HL-60/S4 treated with retinoic acid at 250 ng/mL for 4 days and 3 days (cell line): ENCODE data around the gene PLP2.

Source experiments
- in situ Hi-C: fragments of 300-500 bp; cut with MboI; formaldehyde crosslinking; loops from 2 replicates; pipeline ENCODE4 v1.7.0; 2022; ENCODE audit warnings: low sequenced_read_pairs

PLP2 gene

DNA sequence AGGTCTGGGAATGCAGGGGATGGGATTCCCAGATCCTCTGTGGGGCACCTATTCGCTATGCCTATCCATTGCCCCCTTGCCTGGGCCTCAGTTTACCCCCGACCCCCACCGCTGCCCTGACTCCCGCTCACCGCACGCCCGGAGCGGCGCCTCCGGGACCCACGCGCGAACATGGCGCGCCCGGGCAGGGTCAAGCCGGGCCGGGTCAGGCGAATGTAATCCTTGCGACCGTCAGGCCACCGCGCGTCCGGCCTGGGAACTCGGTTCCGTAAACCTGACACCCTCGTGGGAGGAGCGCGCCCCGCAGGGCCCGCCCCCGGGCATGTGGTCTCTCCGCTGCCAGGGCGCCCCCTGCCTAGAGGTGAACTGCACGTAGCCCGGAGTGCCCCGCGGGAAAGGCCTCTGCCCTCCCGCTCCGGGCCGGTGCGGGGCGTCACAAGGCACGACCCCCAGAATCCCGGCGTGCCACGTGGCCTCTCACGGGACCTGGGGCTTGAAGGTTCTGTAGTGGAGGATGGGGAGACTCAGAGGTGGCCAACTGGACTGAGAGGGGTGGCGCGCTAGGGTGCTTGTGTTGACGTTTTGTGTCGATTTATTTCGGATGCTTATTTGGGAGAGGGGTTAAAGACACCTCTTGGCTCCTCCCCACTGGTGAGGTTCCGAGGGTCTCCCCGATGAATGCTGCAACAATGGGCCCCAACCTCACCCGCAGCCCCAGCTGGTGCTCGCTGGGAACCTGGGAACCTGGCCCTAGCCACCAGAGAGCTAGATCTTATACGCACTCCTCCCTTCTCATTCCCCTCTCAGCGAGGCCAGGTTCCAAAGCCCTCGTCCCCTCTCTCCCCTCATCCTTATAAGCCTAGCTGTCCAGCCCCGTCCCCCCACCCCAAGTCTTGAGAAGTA lies 14.7 kb downstream of the PLP2 start, which contains the start of gene PRICKLE3:
Gene PRICKLE3, minus strand, starts transcription at position 249 of the 903 bp plus-strand sequence. Its CDS starts 76 bp downstream, at position 173.
- in situ Hi-C loops = no loop called here

DNA sequence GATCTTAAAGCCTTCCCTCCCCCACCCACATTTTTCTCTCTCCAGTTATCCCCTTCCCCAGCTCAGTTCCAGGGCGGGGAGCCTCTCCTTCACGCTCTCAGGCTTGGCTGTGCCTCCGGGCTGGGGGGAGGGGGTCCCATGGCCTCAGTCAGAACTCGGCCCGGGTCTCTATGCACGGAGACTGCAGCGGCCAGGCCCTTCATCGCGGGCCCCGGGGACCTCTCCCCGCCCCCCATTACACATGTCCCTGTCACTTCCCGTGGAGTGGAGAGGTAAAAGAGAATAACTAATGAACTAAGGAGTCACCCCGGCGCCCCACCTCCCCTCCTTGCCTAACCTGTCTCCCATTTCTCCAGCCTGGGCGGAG lies 15.3 kb downstream of the PLP2 start:
- in situ Hi-C loops = no loop called here

DNA sequence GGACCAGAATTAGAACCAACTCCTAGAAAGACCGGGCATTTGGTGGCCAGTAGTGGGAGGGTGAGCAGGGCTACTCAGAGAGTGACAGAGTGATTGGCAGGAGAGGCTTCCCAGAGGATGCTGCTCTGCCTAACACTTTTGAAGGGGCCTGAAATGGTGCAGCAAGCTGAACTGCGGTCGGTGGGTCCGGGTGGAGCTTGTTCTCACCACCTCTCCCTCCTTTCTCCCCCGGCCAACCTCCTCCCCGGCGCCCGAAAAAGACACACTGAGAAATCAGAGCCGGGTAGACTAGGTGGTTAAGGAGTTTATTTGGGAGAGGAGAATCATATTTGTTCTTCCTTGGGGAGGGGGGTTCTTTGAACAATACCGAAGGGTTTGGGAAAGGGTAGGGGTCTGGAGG lies 15.8 kb downstream of the PLP2 start:
- in situ Hi-C loops = no loop called here

DNA sequence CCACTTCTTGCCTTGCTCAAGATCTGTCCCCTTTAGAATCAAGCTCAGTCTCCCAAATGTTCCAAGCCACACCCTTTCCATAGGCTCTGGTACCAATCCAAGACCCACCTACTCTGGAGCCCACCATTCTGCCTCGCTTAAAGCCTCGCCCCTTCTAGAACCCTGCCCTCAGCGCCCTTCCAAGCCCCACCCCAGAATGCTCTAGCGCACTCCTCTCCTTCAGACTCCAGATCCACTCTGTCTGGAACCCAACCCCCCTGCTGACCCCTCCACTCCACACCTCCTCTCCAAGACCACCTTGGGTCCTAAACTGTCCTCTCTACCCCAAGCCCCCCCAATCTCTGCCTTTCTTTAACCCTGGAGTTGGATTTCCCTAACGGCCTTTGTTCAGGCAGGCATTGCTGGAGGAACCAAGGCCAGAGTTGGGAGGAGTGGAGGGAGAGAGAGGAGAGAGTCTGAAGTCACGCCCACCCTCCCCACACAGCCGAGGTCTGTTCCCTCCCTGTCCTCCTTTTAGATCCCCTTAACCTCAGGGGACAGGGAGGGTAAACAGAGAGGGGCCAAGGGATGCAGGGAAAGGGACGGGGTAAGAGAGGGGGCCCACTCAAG lies 16.9 kb downstream of the PLP2 start:
- in situ Hi-C loops = no loop called here

DNA sequence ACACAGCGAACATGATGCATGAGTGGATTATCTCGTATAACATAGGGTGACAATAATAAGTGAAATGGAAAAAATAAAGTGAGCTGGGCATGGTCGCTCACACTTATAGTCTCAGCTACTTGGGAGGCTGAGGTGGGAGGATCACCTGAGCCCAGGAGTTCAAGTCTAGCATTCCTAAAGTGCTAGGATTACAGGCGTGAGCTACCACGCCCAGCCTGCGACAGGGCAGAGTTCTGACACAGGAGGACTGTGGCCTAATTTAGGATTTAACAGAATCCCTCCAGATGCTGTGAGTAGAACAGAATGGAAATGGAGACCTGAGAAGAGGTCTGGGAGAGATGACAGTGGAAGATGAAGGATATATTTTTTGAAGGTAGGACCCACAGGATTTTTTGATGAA lies 17.9 kb downstream of the PLP2 start:
- in situ Hi-C loops = no loop called here

DNA sequence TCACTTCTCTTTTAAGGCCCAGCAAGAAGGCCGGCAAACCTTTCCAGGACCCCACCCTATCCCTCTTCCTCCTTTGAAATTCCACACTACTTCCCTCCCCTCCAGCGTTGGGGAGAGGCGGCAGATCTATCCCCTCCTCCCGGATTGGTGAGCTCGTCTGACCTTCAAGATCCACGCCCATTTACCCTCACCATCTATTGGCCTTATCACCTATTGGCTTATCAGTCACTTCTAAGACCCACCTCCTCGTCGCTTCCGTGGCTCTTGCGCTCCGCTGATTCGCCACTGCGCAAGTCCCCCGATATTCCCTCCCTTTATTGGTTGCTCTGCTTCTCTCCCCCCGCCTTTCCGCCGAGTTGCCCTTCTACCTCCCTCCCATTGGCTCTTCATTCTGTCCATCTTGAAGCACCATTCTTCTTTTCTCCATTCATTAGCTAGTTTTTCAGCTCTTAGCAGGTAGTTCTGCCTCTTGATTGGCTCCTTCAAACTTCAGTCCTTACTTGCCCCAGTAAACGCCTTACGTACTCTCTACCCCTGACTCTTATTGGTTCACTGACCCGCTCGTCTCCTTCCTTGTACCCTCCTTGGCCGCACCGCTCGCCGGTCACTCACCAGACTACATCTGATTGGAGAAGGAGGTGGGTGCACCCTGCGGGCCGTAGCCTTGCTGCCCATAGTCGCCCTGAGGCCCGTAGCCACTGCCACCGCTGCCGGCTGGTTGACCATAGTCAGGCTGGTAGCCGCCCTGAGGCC lies 19.3 kb downstream of the PLP2 start:
- in situ Hi-C loops = no loop called here

DNA sequence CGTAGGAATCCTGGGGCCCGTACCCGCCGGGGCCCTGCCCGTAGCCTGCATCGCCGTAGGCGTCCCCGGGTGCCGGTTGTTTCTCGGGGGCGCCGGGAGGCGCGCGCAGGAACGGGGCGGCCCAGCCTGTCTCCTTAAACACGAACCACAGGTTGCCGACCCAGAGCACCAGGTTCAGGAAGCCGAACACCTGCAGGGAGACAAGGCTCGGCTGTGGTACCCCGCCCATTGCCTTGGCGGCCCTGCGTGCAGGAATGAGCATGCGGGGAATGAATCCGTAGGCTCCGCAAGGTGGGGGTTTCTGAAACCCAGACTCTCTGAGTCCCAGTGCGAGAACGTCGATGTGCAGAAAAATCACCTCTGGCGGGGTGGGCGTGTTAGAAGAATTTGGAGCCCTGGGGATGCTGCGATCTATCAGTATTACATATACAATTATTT lies 19.9 kb downstream of the PLP2 start:
- in situ Hi-C loops = no loop called here

DNA sequence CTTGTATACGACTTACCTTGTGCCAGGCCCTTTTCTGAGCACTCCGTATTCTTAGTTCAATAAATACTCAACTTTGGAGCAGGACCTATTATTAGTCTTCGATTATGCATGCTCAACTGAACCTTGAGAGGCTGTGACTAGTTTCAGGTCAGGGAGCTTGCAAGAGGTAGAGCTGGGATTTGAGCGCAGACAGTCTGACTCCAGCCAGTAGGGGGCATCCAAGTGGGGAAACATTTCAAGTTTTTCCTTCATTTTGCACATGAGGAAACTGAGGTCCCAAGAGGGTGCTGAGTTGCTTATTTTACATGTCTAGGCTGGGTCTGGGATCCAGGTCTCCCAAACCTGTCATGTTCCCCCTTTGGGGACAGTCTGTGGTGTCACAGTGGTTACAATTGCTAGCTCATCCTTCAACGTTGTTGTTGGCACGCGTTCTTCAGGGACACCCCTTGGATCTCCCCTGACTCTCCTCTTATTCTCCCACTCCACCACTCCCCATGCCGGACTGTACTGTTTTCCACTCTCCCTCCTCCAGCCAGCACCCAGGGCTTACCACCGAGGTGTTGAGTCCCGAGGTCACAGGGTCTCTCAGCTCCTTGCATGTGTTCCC lies 21.1 kb downstream of the PLP2 start:
- in situ Hi-C loops = no loop called here

DNA sequence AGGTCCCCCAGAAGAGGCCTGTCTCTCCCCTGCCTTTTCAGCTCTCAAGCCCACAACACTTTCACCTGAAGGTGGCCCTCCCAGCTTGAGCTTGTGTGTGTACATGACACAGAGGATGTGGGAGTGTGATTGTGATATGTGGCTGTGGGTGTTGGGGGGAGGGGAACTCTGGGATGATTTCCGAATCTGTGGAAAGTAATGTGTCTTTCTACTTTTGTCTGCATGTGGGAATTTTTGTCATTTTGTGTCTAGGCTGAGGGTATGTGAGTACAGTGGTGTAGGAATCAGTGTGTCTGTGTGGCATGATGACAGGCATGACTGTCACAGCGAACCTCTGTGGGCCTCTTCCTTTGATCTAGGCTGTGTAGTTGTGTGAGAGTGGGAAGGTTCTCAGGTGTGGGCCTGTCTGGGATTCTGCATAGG lies 21.9 kb downstream of the PLP2 start:
- in situ Hi-C loops = no loop called here

DNA sequence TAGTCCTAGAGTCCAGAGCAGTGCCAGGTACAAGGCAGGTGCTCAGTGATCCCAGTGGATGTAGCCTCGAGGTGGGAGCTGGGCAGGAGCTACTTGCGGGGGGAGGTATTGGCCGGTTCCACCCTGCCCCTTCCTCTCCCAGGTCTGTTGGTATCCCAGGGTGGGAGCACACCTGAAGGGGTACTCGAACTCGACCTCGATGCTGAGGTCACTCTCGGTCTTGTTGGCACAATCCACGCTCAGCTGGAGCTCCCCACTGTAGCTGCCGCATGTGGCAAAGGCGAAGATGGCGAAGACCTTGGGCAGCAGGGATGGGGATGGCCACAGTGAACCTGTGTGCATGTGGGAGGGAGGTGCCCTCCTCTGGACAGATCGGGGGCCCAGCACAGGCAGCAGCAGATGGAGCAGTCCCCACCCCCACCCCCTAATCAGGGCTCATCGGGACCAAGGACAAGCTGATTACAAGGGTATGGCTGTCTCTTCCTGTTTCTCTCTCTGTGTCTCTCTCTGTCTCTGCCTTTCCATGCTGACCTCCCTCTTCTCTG lies 25.9 kb downstream of the PLP2 start:
- in situ Hi-C loops = no loop called here

DNA sequence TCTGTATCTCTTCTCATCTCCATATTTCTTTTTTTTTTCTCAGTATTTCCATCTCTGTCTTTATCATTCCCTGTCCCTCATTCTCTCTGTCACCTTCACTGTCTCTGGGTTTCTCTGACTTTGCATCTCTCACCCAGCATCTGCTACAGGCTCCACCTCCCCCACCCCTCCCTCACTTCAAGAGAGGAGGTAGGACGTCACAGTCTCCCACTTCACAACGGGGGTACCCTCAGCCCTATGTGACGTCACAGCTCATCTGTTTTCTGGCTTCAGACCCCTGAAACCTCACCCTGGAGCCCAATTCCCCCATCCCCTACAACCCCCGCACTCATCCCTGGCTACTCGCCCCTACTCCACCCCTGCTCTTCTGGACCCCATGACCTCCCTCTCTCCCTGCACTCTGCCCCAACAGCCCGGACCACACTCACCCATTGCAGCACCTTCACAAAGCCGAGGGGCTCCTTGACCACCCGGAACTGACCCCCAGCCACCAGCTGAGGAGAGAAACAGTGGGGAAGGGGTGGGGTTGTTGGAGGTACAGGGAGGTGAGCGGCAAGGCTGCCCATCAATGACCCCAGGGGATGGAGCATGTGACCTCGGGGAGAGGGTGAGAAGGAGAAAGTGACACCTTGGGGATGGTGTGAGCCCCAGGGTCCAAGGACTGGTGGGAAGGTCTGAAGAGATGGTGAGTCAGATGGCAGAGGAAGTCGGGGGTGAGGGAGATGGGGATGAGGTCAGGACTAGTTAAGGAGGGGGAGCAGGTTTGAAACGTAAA lies 27.0 kb downstream of the PLP2 start:
- in situ Hi-C loops = no loop called here

DNA sequence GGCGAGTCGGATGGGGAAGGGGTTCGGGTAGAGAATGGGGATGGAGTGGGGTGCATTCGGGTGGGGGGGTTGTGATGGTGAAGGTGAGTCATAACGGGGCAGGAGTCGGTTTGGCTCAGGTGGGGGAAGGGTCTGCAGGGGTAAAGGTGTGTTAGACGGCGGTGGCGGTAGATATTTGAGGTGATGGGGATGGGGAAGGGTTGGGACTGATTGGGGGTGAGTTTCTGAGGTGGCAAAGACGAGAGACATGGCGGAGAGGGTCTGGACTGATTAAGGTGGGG lies 27.6 kb downstream of the PLP2 start:
- in situ Hi-C loops = no loop called here

DNA sequence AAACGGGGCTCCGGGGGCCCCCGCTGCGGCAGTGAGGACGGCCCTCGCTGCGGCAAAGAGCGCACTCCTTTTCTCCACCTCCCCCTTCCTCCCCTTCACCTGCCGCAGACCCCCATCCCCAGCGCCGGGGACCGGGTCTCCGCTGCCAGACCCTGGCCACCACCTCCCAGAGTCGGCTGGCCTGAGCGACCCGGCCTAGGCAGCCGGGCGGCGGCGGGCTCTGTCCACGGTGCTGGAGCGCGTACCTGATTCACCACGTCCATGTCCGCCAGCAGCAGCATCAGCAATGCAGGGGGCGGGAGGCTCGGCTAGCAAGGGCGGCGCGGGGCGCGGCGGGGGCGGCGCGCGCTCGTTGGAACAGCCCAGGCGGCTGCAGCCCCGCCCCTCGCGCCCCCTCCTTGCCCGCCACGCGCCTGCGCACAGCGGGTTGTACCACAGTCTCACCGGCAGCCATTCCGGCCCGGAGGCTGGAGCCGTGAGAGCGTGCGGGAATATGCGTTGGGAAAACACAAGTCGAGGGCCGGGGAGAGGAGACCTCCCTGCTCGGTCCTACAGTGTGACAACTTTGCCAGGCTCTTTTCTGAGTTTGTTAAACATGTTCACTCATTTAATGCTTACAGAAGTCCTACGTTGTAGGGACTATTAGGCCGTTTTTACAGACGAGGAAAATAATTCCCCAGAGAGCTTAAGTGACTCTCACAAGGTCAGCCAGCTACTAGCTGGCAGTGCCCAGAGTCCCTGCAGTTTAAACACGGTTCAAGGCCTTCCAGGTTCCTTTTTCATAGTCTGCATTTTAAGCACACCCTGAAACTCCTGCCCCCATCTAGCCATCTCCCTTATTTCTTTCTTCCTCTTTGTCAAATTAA lies 28.4 kb downstream of the PLP2 start, which contains the start of gene SYP:
Gene SYP, minus strand, starts transcription at position 288 of the 866 bp plus-strand sequence. Its CDS starts 7 bp downstream, at position 281.
- in situ Hi-C loops = no loop called here

DNA sequence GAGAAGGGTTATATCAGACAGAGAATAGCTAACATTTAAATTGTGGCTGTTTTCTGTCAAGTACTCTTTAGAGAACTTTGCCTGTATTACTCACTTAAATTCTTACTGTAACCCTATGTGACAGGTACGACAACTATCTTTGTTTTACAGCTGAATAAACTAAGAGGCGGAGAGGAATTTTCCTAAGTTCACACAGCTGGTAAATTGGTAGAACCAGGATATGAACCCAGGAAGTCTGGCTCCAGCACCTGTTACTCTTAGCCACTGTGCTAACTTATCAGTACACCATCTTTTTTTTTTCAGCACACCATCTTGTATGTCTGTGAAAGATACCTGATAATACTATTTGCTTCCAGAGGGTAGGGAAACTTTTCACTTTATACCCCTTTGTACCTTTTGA lies 30.3 kb downstream of the PLP2 start:
- in situ Hi-C loops = no loop called here

DNA sequence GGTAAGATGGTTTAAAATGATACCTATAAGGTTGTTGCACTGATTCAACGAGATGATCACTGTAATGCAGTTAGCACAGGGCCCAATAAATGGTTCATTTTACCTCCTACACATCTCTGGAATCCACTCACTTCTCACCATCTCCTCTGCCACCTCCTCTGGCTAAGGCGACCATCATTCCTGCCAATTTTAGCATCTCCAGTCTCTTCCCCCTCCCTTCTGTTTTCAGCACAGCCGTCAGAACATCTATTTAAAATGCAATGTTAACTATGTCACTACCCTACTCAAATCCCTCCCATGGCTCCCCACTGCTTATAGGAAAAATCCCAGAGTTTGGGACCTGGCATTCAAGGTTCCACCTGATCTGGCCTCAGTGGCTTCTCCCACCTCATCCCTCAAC lies 31.8 kb downstream of the PLP2 start:
- in situ Hi-C loops = no loop called here

DNA sequence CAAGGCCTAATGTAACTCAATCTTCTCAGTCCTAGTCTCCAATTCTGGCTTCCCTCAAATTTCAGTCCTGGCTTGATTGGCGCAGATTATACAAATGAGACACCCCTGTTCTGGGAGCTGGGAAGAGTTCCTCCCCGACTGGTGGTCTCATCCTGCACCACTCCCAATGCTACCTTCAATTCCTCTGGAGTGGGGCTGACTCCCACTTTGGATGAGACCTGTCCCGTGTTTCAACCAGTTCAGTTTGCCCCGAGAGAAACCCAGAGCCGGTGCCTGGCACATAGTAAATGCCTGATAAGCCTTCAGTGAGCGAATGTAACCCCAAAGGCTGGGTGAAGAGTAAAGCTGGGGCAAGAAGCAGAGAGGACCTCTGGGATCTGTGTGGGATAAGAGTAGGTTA lies 32.3 kb downstream of the PLP2 start:
- in situ Hi-C loops = no loop called here

DNA sequence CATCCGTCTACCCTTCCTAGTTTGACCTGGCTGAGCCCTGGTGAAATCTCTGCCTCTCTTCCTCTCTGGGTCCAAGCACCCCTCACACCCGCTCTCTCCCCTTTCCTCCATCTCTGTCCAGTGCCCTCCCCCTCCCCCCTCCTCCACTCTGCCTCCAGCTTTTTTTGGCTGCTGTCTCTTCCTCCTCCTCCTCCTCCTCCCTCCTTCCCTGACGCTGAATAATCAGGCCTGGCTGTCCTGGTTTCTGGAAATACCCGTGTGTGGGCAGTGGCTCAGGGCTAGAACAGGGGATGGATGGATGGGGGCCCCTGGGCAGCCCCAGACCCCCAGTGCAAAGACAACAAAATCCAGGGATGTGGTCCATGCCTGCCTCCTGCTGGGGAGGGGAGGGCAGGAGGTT lies 33.0 kb downstream of the PLP2 start:
- in situ Hi-C loops = no loop called here

DNA sequence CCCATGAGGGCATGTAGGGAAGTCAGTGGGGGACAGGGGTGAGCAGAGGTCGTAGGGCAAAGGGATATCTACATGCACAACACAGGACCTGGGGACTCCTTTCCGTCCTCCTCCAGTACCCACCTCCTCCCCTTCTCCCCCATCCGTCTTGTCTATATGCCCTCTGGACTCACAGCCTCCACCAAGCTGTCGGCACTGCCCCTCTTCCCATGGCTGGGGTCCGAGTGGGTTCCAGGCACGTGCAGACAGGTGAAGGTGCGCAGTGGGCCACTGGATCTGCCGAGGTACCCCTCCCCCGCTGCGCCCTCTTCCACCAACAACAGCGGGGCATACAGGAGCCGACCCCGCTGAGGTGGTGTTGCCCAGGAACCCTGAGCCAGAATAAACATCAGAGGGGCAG lies 33.7 kb downstream of the PLP2 start:
- in situ Hi-C loops = no loop called here

DNA sequence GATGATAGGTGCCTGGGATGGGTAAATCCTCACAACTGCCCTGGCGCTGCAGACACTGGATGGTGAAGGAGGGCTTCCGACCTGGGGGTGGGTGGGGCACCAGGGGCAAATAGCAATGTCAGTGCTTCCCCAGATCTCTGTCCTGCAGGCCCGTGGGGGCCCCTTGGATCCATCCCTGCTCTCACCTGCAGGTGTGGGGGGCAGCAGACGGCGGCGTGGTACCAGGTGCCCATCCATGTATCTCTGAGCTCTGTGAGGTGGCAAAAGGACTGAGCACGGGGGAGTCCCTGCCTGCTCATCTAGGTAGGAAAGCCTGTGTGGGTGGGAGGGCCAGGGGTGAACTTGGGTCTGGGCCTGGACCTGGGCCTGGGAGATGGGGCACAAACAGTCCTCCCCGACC lies 34.8 kb downstream of the PLP2 start:
- in situ Hi-C loops = no loop called here
